Suppressor macrophage treated with lipopolysaccharide for 1 hour (primary cell): ENCODE data around the gene TMEM89.

Source experiments
- DNase-seq, 3 donors: peaks; one replicate each; pipeline ENCODE4 v3.0.0-alpha.2; 2020 to 2022

The TMEM89 gene, protein sequence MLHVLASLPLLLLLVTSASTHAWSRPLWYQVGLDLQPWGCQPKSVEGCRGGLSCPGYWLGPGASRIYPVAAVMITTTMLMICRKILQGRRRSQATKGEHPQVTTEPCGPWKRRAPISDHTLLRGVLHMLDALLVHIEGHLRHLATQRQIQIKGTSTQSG

DNA sequence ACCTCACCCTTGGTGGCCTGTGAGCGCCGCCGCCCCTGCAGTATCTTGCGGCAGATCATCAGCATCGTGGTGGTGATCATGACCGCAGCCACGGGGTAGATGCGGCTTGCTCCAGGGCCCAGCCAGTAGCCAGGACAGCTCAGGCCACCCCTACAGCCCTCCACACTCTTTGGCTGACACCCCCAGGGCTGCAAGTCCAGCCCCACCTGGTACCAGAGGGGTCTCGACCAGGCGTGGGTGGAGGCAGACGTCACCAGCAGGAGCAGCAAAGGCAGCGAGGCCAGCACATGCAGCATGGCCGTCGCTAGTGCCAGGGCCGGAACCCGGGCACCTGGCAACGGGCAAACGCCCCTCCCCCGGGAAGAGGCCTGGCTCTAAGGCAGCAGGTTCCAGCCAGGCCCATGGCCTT, at the start of gene TMEM89:
Gene TMEM89 (minus strand): TSS at position 309 of the 409 bp plus-strand sequence. CDS start 13 bp downstream, at position 296.
- DNase-seq: no peak

DNA sequence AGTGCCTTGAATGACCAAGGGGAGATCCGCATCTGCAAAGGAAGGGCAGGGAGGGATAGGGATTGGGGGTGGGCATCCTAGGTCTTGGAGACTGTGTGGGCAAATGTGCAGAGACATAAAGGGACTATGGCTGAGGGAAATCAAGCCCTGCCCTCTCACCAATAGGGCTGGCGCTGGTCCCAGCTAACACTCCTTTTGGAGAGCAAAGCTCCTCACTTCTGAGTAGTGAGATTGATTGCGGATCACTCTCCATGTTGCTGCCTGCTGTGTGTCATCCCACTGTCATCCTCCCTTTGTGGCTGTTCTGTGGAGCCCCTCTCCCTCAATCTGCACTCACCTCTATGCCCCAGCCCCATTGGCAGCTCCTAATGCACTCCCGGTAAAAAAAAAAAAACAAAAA, 43.4 kb upstream of the TMEM89 start:
- no peak for DNase-seq

DNA sequence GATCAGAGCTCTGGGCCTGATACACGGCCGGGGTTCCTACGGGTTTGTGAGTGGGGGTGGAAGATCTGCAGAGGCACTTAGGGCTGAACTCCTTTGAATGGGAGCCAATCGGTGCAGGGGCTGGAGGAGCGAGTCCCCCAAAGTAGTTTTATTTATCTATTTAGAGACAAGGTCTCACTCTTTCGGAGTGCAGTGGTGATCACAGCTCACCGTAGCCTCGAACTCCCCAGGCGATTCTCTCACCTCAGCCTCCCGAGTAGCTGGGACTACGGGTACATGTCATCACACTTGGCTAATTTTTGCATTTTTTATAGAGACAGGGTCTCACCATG, 42.7 kb upstream of the TMEM89 start:
- DNase-seq: no peak

DNA sequence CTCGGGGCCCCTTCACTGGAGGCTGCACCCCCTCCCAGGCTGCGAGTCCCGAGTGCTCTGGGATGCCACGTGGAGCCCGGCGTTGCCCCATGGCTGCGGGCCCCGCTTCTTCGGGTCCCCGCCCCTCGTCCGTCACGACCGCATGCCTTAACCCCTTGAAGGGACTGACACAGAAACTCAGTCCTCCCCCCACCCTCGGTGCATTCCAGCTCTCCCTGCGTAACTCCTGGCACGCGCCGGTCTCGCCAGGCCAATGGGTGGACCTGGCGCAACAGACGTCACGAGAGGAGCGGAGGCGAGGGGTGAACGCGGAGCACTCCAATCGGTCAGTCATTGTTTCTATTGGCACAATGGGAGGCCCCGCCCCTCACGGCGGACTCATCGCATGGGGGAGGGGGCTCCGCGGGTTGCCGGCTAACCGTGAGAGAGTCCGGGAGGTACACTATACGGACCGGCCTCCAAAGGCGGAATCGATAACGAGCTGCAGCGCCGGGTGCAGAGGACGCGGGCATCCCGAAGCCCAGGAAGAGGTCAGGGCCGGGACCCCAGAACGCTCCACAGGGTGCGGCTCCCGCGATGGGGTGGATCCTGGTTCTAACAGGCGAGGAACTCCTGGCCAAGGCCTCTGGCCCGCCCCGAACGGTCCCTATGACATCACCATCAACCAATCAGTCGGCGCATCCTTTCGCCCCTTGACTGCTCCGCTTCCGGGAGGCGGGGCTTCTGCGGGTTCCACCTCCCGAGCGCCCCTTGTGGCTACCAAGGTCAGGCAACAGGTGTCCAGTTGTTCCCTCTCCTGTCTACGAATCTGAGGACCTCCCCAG, 42.1 kb upstream of the TMEM89 start:
- peak; percentile 97 to 98 (median 98) for DNase-seq

DNA sequence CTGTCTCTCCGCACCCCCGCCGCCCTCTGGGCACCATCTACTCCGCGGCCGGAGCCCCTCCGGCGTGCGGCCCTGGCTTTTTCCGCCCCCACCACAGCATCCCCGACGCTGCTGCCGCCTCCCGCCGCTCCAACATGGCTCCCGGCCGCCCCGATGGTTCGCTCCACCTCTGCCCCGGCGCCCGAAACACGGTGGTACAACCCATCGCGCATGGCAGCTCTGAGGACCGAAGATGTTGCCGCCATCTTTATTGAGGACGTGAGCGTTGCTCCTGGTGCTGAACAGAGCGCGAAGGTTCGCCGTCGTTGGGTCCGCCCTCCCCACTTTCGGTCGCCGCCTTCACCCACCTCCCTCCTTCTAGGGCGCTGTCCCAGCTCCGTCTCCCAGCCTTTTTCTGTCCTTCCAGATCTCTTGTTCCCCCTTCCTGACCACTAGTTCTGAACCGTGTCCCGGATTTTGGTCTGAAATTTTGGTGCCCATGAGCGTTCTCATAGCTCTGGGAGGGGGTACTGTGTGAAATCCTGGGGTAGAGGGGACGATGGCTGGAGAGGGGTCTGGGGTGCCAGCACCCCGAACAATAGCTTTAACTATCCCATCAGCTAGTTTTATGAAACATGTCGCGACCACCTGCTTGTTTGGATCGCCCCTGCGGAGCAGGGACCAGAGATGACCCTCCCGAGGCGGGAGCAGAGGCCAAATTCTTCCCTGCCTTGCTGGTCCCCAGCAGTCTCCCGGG, 41.4 kb upstream of the TMEM89 start, which contains the start of gene CELSR3:
Gene CELSR3 (minus strand): TSS at position 134 of the 736 bp plus-strand sequence. CDS start 252 bp downstream, outside the sequence.
- DNase-seq: peak; percentile 77 to 83 (median 80)

DNA sequence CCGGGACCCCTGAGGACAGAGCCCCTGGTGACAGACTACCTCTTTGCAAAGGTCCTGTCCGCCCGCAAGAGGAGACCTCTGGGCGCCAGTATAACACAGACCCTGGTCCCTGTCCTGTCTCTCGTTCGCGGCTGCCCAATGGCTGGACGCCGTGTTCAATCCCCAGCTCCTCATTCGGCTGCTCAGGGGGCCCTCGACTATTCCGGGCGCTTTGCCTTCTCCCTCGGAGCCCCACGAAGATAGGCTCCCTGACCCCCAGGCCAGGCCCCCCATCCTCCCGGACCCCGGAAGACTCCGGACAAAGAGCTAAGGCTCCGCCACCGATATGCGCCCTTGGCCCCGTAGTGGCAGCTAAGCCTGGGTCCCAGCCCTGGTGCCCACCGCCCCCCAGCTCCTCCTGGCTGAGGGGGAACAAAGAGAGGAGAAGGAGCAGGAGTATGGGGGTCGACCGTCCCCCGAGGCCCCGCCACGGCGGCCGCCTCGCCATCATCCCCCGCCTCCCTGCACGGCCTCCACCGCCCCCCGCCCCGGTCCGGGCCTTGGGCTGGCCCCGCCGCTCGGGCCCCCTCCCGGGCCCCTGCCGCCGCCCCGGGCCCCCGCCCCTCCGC, 40.7 kb upstream of the TMEM89 start:
- DNase-seq: no peak

DNA sequence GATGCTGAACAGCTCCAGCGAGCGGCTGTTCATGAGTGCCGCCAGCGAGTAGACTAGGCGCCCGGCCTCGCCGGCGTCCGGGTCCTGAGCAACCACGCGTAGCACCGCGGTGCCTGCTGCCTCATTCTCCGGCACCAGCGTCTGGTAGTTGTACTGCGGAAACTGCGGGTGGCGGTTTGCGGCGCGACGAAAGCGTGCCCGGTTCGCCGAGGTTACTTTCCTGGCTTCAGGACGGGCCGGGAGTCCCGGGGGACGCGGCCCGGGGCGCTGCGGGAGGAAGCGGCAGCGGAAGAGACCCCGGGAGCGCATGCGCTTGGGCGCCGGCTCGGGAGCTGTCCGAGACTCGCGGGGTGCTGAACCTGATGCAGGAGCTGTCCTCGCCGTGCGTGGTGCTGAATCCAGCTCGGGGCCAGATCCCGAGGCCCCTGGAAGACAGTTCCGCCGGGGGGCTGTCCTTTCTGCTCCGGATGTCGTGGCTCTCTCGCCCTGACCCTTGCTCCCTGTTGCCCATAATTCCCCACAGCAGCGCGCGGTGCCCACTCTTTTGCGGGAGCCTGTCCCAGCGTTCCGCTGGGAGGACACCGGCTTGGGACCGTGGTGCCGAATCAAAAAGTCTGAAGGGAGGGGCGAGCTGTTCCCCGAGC, 40.1 kb upstream of the TMEM89 start:
- DNase-seq: peak; percentile 61 to 79 (median 70)

DNA sequence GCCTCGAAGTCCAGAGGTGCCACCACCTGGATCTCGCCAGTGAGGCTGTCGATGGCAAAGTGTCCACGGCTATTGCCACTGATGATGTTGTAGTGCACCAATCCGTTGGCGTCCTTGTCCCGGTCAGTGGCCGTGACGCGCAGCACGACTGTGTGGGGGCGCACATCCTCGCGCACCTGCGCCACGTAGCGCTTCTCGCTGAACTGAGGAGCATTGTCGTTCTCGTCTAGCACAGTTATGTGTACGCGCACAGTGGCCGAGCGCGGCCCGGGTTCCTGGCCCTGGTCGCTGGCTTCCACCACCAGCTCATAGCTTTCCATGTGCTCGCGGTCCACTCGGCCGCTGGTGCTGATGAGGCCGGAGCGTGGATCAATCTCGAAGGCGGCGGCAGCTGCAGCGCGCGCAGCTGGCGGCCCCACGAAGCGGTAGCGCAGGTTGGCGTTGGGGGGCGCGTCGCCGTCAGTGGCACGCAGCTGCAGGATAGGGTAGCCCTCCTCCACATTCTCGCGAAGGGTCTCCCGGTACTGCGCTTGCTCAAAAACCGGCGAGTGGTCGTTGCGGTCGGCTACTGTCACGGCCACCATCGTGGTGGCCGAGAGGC, 39.3 kb upstream of the TMEM89 start:
- DNase-seq: no peak

DNA sequence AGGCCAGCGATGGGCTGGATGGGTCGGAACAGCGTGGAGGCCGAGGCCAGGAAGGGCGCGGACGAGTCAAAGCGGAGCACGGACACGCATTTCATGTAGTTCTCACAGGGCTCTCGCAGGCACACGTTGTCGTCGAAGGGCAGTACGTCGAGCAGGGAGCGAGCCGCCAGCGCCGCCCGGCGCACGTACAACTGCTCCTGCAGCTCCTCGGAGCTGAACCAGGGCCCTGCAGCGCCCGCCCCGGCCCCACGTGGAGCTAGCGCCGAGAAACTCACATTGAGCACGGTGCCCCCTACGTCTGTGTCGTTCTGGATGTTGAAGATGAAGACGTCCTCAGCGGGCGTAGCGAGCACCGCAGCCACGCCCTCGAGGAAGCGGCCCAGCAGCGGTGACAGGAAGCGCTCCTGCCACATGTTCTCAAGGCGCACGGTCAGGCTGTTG, 35.3 kb upstream of the TMEM89 start:
- DNase-seq: no peak

DNA sequence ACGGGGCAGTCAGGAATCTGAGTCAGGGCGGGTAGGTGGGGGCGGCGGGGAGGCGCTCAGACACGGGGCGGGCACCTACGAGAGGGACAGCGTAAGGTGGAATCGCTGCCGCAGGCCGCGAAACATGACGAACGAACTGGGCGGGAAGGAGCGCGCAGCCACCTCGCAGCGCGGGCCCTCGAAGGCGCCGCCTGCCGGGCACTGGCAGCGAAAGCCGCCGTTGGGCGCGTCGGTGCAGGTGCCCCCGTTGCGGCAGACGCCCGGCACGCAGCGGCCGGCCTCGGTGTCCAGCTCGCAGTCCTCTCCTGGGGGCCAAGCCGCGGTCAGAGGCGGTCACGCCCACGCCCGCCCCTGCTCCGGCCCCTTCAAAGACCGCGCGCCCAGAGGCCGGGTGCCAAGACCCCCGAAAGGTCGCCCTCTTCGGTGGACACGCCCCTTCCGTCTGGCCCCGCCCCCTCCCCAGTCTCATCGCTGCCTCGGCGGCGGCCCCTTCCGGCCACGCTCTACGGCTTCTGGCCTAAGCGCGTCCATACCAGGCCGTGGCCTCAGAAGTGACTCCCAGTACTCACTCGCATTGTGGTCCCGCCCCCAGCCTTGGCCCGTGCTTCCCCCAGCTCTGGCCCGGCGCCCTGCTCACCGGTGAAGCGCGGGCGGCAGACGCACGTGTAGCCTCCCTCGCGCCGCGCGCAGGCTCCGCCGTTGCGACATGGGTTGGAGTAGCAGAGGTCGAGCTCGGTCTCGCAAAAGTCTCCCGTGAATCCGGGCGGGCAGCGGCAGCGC, 34.7 kb upstream of the TMEM89 start:
- DNase-seq: peak; percentile 84 to 92 (median 86)

DNA sequence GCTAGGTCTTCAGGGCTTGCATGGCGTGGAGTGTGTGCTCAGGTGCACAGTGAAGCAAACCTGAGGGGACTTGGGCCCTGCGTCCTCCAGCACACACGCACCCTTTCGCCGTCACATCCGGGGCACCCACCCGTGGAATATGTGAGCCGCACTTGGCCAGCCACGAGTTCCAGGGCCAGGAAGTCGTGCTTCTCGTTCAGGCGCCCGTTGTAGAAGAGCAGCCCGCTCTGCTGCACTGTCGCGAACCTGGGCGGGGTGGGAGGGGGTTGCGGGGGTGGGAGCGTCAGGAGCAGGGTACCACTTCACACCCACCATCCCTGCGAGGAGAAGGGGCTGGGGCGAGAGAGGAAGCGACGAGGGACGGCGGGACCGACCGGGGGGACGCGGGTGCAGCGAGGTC, 34.0 kb upstream of the TMEM89 start:
- DNase-seq: peak in 2 of 3 donors; percentile 15 to 24

DNA sequence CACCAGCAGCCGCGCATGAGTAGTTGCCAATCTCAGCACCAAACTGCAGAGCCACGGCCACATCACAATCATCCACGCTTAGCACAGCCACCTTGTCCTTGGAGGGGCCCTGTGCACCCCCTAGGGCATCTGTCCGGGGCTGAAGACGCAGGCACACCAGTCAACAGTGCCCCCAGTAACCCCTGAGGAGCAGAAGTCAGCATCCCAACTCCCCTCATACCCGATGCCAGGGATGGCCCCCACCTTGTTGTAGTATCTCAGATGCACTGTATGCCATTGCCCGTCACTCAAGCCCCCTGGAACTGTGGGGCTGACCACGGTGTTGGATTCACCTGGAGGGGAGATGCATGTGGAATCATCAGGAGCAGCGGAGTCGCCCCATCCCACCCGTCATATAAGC, 33.5 kb upstream of the TMEM89 start:
- DNase-seq: no peak

DNA sequence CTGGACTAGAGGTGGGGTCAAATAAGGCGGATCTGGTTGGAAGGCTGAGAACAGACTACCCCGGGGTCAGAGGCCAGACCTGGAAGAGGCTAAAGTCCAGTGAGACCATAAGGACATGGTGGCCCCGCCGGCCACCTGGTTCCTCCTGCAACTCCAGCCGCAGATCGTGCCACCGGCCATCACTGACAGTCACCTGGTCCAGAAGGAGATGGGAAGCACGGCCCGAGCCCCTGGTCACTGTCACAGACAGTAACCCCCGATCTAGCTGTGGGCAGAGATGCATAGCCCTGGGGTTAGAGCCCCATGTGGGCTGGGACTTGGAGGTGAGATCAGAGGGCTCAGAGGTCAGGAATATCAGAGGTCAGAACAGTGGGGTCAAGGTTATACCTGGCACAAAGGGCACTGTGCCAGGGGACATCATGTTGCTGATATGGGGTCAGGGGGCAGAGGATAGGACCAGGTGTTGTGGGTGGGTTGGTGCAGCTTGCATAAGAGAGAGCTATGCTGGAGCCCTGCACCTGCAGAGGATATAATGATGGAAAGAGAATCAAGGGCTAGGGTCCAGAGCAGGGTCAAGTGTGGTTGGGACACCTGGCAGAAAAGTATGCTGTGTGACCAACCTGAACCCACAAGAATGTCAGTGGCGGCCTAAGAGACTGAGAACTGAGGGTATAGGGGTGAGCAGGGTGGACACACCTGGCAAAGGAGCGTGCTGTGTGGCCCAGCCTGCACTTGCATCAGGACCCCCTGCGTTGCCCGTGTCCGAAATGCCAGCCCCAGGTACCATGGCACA, 31.6 kb upstream of the TMEM89 start:
- DNase-seq: no peak

DNA sequence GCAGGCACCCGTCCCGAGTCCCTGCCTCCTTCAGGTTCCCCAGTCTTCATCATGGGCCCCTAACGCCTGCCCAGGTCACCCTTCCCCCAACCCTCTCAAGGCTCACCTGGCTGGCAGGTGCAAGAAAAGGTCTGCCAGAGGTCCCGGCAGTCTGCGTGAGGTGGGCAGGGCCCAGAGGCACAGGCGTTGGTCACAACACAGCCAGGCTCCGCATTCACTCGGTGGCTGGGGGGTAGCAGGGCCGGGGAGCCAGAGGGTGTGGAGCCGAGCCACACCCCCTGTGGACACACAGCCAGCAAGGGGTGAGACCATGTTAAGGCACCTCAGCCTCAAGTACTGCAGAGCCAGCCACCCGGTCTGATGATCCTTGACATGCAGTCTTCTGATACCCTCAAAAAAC, 30.2 kb upstream of the TMEM89 start:
- DNase-seq: no peak

DNA sequence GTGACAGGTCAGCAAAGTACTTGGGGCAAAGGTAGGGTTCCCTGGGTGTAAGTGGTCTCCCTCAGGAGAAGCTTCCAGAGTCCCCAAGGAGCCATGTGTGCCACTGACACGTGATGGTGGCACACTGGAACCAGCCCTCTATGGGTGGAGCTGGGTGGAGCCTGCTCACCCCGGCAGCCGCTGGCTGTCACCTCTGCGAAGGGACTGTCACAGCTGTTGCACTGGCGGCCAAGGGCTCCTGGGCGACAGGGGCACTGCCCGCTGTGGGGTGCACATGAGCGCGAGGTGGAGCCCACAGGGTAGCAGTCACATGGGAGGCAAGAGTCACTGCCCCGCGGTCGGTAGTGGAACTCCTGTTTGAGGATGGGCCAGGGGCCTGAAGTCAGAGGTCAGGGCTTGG, 29.2 kb upstream of the TMEM89 start:
- DNase-seq: no peak

DNA sequence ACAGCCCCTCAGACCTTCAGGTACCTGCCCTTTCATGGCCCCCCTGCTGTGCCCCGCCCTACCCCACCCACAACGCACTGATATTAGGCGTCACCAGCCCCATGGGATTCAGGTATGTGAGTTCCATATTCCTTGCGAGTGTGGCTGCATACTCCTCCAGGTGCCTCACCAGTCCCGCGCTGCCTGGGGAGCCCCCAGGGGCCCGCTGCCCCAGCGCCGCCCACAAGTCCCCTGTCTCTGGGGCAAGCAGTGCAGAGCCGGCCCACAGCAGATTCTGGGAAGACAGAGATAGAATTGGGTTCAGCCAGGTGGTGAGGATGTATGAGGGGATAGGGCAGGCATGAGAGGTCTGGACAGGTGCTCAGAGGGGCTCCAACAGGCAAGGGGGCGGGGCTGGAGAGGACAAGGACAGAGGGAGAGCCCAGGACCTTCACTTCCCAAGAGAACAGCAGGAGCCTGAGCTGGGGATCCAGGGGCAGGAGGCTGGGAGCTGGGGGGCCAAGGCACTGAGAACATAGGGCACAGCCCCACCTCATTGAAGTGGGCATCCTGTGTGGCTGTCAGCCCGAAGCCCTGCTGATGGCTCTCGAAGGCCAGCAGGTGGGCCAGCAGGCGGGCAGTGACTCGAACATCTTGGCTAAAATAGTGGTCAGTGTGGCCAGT, 26.8 kb upstream of the TMEM89 start:
- no peak for DNase-seq

DNA sequence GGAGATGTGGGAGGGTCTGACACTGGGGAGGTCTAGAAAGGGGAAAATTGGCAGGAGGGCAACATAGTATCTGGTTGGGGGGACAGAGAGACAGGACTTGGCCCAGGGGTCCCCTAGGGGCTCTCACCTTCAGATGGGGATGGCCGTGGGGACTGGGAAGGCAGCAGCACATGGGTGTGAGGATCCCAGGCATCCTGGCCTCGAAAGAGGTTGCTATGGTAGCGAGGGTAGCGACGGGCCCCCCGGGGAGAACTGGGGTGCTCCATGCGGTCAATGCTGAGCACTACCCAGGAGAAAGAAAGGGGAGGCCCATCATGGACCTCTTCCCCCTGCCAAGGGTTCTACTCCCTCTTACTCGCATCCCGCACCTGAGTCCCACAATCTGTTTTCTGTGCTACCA, 26.1 kb upstream of the TMEM89 start:
- DNase-seq: no peak

DNA sequence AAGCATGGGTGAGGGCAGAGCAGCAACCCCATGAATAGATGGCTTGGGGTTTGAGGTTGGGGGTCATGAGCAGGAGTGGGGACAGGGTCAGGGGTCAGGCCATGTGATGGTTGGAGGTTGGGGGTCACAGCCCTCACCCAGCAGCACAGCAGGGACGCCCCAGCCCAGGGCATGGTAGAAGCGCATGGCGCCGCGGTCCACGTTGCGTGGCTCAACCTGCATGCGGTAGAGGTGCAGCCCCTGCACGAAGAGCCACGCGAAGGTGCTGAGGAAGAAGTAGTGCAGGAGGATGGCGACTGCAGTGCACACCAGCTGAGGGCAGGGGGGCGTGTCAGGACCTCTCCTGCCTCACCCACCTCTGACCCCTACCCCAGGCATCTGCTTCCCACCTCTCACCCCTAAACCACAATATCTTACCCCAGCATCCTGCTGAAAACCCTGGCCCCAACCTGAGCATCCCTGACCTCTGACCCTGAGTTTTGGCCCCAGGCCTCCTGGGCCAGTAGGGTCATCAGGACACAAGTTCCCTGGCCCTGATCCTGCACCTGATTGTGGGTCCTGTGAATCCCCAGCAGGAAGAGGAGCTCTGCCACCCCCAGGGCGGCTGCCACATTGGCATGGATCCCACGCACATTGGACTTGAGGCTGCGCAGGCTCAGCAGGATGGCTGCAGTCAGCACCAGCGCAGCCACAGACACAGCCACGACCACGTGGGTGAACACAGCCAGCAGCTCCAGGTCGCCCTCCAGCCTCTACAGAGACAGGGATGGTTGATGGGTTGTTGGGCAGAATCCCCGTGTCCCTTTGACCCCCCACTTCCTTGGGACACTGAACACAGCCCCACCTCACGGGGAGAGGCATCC, 23.6 kb upstream of the TMEM89 start:
- no peak for DNase-seq

DNA sequence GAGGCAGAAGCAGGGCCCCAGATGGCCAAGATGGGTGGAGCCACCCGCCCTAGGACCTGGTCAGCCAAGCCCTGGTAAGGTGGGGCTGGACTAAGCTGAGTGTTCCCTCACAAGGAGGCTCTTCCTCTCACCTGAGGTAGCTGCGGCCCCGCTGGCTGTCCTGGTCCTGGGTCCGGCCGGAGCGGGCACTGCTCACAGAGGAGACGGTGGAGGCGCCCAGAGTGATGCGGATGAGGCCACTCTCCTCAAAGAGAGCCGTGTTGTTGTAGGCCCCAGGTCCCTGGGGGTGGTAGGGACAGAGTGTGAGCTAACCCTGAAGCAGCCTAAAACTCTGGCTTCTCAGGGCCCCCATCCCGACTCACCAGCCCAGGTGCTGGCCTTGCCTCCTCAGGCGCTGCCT, 21.0 kb upstream of the TMEM89 start:
- DNase-seq: no peak
